Measurements from ENCODE around the gene CPOX.

CPOX gene

GRCh38 chr3:98556164-98557130, 37.0 kb downstream of the CPOX start:
- TF ChIP-seq, protein P1, sequence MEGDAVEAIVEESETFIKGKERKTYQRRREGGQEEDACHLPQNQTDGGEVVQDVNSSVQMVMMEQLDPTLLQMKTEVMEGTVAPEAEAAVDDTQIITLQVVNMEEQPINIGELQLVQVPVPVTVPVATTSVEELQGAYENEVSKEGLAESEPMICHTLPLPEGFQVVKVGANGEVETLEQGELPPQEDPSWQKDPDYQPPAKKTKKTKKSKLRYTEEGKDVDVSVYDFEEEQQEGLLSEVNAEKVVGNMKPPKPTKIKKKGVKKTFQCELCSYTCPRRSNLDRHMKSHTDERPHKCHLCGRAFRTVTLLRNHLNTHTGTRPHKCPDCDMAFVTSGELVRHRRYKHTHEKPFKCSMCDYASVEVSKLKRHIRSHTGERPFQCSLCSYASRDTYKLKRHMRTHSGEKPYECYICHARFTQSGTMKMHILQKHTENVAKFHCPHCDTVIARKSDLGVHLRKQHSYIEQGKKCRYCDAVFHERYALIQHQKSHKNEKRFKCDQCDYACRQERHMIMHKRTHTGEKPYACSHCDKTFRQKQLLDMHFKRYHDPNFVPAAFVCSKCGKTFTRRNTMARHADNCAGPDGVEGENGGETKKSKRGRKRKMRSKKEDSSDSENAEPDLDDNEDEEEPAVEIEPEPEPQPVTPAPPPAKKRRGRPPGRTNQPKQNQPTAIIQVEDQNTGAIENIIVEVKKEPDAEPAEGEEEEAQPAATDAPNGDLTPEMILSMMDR (IDR thresholded peaks at IDR 0.05) = no peak

- TF ChIP-seq, protein P1 (IDR thresholded peaks at IDR 0.05) = no peak
Measured at GRCh38 chr3:98555025-98555379, 38.4 kb downstream of the CPOX start.

- TF ChIP-seq, protein P1 (IDR thresholded peaks at IDR 0.05) = no peak
Measured at GRCh38 chr3:98554580-98554979, 38.8 kb downstream of the CPOX start.

DNA sequence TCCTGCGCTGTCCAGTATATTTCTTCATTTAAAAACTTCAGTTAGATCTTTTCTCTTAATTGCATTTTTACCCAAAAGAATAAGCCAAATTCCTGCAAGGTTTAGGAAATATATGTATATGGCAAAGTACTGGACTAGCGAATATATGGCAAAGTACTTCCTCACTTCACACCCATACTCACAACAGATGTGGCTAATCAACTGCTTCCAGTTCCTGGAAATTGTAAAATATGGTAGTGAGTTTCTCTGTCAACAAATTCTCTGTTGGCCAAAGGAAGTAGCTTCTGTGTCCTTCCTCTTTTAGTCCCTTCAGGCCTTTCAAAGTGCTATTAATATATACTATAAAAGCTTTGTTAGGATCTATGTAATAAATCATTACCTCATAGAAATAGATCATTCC, 39.7 kb downstream of the CPOX start:
- TF ChIP-seq, protein P1 (IDR thresholded peaks at IDR 0.05) = no peak

- TF ChIP-seq, protein P1 (IDR thresholded peaks at IDR 0.05) = no peak
Measured at GRCh38 chr3:98553021-98553563, 40.3 kb downstream of the CPOX start.

GRCh38 chr3:98552232-98553020, 41.0 kb downstream of the CPOX start:
- TF ChIP-seq, protein P1 (IDR thresholded peaks at IDR 0.05) = no peak

DNA sequence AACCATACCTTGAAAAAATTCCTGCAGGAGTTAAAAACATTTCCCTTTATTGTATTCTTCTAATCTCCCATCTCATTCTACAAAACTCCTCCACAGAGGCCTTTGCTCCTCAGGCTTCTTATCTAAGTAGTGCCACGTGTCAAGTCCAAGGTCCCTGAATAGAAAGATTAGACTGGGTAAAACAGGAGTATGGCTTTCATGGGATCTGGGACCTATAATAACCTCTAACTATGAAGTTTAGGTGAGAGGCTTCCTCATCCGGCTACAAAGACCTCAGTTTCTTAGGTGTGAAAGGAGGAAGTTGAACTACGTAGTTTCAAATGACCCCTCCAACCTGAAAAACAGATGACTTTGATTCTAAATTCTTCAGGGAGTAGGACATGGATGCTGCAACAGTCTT, 41.7 kb downstream of the CPOX start:
- TF ChIP-seq, protein P1 (IDR thresholded peaks at IDR 0.05) = no peak
